HS-27A (cell line): ENCODE measurements around the gene THNSL1.
"Not testable (repeated sequence)": the region's sequence is repeated elsewhere in the genome, so short reads cannot be mapped to it uniquely, and the experiment has no call there.

ENCODE experiments used
- DNase-seq: peaks from one replicate; pipeline ENCODE4 v3.0.0-alpha.2; 2012; ENCODE audit warnings: low read depth, missing footprints

The THNSL1 gene

DNA sequence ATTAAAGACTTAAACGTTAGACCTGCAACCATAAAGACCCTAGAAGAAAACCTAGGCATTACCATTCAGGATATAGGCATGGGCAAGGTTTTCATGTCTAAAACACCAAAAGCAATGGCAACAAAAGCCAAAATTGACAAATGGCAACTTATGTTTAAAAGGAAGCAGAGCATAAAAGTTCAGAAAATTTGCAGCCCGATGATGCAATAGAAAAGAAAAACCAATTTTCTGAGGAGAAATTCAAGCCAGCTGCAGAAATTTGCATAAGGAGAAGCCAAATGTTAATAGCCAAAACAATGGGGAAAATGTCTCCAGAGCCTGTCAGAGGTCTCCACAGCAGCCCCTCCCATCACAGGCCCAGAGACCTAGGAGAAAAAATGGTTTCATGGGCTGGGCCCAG, 4.8 kb upstream of the THNSL1 start:
- not testable (repeated sequence) for DNase-seq

DNA sequence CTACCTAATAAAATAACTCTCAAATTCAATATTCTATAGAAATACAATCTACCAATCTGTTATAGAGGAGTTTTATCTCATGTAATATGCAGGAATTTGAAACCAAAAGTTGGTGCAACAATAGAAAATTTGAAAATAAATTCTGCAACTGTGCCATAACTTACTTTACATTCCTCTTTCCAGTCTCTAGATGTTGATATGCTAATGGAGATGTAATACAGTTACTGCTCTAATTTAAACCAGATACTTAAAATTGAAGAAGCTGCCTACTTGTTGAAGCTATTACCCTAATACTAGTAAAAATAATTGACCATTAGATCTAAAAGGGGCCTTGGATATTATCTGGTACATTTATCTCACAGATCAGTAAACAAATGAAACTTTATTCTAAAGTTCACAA, 1.8 kb upstream of the THNSL1 start:
- DNase-seq = no peak

GRCh38 chr10:25015828-25016375, 510 bp upstream of the THNSL1 start, which contains the start of gene ENKUR:
Gene ENKUR, minus strand, starts transcription at chr10:25016158. Its CDS starts 222 bp downstream, at chr10:25015936.
- peak; percentile 64 for DNase-seq

DNA sequence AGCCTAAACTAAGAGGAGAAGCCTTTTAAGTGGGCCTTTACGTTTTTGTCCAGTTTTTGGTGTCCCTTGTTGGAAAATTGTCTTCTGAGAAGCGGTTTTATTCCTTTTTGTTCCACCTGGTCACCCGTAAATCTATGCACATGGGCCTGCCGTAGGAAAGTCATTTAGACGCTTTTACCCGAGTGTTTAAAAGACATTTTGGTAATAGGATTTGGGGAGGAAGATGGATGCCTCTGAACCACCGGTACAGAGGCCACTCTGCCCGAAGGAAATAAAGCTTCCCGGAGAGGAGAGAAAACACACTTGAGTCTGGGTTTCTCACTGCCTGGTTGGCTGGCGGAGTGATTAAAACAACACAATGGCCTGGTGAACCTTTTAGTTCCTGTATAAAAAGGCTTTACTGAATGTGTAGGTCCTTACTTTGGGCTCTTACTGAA, 760 bp downstream of the THNSL1 start:
- DNase-seq = peak; percentile 9

GRCh38 chr10:25017661-25018060, 1.2 kb downstream of the THNSL1 start:
- DNase-seq = no peak

GRCh38 chr10:25018703-25019102, 2.3 kb downstream of the THNSL1 start:
- DNase-seq = no peak

DNA sequence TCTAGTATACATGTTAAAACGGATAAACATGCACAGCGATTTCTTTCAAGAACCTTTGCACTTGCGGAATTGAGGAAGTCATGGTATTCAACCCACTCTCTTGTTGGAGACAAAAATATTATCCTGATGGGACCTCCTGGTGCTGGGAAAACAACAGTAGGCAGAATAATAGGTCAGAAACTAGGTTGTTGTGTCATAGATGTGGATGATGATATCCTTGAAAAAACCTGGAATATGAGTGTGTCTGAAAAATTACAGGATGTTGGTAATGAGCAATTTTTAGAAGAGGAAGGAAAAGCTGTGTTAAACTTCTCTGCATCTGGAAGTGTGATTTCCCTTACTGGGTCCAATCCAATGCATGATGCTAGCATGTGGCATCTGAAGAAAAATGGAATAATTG, 6.9 kb downstream of the THNSL1 start:
- no peak for DNase-seq

DNA sequence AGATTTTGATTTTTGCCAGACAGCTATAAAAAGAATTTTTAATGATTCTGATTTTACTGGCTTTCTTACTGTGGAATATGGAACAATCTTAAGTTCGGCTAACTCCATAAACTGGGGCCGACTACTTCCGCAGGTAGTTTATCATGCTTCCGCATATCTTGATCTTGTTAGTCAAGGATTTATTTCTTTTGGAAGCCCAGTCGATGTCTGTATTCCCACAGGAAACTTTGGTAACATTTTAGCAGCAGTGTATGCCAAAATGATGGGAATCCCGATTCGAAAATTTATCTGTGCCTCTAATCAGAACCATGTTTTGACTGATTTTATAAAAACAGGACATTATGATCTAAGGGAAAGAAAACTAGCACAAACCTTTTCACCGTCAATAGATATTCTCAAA, 8.1 kb downstream of the THNSL1 start:
- no peak for DNase-seq

GRCh38 chr10:25026463-25026862, 10.1 kb downstream of the THNSL1 start:
- no peak for DNase-seq

DNA sequence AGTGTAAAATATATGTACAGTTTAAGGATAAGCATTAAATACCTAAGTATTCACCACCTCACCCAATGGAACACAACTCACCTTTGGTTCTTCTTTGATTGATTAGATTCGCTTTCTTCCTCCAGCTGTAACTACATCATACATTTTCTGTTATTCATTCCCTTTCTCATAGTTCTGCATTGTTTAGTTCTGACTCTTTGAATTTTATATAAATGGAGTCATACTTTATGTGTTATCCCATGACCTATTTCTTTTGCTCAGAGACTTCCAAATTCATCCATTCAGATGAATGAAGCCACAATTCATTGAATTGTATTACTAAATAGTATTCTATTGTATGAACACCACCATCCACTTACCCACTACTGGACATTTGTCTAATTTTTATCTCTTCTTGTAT, 12.3 kb downstream of the THNSL1 start:
- no peak for DNase-seq

- no peak for DNase-seq
Observed at GRCh38 chr10:25029519-25029918, 13.1 kb downstream of the THNSL1 start.

DNA sequence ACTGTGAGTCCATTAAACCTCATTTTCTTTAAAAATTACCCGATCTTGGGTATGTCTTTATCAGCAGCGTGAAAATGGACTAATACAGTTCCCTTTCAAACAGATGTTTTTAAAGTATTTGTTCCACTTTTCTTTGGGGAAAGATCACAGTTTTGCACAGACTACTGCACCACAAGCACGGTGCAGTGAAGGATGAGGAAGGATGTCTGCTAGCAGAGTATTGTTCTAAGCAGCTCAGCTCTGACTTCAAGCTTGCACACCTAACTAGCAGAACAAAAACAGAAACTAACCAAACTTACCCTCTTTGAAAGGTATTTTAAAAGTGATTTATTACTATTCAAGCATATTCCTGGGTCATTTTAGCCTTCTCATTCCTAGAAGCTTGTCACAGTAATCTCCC, 20.0 kb downstream of the THNSL1 start:
- DNase-seq = no peak

- DNase-seq = no peak
Observed at GRCh38 chr10:25038325-25038724, 21.9 kb downstream of the THNSL1 start.

GRCh38 chr10:25039531-25039930, 23.1 kb downstream of the THNSL1 start:
- no peak for DNase-seq

DNA sequence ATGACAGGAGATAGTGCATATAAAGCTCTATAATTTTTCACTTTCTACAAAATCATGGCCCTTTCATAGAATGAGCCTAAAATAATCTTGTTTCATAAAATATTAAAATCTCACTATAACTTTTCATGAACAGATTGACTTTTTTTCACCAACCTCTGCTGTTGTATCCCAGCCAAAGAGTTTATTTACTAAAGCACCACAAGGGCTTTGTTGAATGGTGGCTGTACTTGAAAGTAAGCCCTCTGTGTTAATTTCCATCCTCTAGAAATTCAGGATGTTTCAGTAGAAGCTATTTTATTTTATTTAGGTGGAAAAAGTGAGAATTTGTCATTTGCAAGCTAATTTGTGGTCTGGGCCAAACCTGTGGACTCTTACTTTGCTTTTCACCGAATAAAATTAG, 30.2 kb downstream of the THNSL1 start:
- DNase-seq = no peak

- no peak for DNase-seq
Observed at GRCh38 chr10:25047088-25047487, 30.7 kb downstream of the THNSL1 start.

GRCh38 chr10:25047591-25048301, 31.3 kb downstream of the THNSL1 start:
- no peak for DNase-seq

- no peak for DNase-seq
Observed at GRCh38 chr10:25048450-25048849, 32.0 kb downstream of the THNSL1 start.

- DNase-seq = no peak
Observed at GRCh38 chr10:25049966-25050365, 33.6 kb downstream of the THNSL1 start.

DNA sequence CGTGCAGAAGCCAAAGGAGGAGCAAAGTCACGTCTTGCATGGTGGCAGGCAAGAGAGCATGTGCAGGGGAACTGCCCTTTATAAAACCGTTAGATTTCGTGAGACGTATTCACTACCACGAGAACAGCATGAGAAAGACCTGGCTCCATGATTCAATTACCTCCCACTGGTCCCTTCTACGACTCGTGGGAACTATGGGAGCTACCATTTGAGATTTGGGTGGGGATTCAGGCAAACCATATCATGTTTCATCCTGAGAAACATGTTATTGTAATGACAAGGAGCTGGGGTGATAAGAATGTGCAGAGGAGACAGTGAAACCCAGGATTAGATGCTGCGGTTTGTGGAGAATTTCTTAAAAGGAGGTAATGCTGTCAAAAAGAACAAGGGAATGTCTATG, 34.0 kb downstream of the THNSL1 start:
- no peak for DNase-seq

- DNase-seq = no peak
Observed at GRCh38 chr10:25052012-25052411, 35.6 kb downstream of the THNSL1 start.

GRCh38 chr10:25056726-25057125, 40.3 kb downstream of the THNSL1 start:
- DNase-seq = no peak

DNA sequence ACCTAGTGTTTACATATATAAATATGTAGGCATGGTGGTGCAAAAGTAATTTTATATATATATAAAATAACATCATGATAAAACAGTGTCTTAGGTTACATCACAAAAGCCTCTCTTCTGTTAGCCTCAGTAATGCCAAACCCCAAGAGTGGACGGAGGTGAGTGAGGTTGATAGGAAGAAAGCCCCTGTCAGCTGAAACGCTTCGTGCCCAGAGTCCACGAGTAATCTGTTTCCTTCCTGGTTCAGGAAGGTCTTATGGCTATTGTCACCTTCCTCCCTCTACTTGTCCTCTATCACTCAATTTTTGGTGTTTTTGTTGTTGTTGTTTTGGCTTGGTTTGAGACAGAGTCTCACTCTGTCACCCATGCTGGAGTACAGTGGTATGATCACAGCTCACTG, 41.5 kb downstream of the THNSL1 start:
- DNase-seq = no peak

DNA sequence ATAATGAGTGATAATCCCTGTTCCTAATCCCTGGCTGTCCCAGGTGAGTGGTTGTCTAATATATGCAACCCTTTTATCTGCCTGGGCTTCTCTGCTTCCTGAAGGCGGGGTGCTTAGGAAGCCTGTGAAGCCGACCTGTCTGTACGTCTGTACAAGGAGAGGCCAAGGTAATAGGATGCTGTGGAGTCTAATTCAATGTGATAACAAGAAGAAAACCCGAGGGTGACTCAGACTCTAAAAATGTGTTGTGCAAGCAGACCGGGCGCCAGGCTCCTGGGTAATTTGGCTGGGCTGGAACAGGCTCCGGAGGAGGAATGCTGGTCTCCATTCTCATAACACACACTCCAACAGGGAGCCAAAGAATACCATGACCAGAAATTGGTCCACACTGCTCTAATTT, 43.6 kb downstream of the THNSL1 start:
- DNase-seq = peak; percentile 65
